ENCODE data around the gene SP4.
"Not testable (repeated sequence)": the region's sequence is repeated elsewhere in the genome, so short reads cannot be mapped to it uniquely, and the experiment has no call there.

The SP4 gene

DNA sequence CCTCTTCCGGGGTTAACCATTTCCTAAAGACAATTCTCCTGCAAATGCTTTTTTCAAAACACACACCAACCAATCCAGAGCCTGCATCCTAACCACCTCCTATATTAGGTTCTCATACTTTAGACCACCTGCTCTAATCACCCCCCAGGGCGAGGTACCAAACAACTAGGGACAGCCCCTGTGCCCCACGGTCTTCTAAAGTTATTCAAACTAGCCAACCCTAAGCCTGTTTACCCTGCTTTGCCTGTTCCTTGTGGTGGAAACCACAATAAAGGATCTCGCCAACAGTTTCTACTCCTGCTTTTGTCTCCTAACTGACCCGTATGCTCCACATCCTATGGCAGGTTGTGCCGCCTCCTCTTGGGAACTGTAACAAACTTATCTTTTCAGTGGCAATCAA lies 21.1 kb downstream of the SP4 start:
- no peak for DNase-seq

DNA sequence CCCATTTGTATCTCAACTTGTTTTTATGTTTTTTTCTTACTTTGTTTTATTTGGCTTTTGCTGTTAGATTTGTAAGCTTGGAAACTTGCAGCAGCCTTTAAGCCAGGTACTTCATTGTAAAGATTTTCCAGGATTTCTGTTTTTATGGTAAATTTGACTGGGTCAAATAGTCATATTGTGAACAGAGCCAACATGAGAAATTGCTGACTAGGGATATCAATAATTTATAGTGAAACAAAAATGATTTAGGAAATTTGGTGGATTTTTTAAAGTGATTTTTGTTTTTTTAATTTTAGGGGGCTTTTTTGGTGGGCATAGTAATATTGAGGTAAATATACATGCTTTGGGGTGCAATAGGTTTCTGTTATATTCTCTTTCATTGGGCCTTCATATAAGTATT lies 22.2 kb downstream of the SP4 start:
- DNase-seq, result no peak

DNA sequence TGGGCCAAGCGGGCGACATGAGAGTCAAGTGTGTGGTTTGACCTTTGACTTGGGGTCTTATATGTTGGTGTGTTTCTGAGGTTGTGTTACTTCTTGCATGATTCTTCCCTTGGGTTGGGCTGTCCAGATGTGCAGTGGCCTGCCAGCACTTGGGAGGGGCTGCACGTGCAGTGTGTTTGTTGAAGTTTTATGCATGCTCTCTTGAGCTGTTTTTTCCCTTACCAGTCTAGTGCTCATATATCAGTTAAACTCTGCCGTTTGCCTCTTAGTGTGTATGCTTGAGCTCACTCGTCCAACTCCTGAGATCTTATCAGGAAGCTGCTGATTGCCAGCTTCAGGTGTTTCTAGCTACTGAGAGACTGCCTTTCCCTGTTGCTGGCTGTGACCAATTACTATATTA lies 23.1 kb downstream of the SP4 start:
- DNase-seq, result no peak

DNA sequence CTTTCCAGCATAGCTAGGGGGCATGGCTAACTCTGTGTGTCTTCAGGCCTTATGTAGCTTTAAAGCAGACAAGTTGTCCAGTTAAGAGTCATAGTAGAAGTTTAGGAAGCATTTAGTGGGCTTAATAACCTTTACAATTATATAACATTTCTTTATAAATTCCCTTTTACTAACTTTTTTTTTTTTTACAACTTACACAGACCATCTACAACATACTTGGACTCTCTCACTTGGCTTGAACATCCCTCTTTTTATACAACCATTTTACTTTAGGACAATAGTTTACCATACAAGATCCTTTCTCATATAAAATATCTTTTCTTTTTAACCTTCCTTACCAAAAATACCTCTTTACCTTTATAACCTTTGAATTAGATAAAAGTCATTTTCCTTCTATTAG lies 26.3 kb downstream of the SP4 start:
- DNase-seq, result no peak

DNA sequence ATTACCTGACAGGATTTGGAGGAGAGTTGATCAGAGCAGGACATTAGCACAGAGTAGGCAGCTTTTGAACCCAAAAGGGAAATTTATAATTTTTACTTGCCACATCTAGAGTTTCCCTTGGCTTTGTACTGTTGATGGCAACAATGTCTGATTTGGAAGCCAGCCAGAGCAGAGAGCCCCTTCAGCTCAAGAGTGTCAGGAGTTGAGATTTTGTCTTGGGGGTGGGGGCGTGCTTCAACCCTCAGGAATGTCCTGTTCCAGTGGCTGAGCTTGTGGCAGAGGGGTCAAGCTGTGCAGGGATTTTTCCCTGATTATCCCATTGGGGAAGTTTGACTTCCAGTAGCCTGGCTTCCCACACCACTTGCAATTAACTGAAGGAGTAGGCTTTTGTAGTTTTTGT lies 27.0 kb downstream of the SP4 start:
- DNase-seq, result no peak

DNA sequence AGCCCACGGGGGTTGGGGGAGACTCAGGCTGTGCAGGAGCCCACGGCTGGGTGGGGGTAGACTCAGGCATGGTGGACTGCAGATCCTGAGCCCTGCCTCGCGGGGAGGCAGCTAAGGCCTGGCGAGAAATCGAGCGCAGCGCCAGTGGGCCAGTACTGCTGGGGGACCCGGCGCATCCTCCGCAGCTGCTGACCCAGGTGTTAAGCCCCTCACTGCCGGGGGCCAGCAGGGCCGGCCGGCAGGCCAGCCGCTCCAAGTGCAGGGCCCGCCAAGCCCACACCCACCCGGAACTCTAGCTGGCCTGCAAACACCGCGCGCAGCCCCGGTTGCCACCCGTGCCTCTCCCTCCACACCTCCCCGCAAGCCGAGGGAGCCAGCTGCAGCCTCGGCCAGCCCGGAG lies 33.4 kb downstream of the SP4 start:
- no peak for DNase-seq

DNA sequence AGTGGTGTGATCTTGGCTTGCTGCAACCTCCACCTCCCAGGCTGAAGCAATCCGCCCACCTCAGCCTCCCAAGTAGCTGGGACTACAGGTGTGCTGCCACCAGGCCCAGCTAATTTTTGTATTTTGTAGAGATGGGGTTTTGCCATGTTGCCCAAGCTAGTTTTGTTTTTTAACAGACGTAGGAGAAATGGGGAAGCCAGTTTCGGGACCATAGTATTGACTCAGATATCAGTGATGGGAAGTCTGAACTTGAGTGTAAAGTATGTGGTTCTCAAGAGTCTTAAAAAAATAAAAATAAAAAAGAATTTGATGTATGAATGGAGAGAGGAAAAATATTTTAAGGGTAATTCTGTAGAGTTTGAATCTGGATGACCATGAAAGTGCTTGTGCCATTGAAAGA lies 34.2 kb downstream of the SP4 start:
- no peak for DNase-seq

DNA sequence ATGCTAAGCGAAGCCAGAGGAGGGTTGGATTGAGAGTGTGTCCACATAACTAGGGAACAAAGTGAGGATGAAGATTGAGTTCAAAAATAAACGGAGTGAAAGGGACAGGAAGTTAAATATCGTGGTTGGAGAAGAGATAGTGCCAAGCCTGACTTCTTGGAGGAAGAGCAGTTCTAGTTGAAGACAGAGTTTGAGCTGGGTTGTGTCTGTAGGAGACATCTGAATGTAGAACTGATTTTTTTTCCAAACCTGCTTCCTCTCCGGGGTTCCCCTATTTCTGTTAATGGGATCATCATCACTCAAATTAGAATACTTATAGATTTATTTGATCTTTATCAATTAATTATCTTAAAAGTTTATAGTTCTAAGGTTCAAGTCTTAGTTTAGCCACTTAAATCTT lies 35.6 kb downstream of the SP4 start:
- no peak for DNase-seq

DNA sequence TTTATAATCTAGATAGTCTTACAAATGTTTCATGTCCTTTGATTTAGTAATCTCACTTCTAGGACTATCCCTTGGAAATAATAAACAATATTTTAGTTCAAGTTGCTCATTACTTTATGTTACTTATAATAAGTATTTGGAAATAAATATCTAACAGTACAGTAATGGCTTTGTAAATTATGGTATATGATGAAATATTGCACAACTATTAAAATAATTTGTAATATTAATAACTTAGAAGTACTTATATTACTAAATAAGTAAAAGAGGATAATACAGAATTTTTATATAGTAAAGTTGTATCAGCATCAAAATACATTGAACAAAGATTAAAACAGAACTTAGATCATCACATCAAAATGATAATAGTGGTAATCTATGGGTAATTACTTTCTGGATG lies 41.1 kb downstream of the SP4 start:
- no peak for DNase-seq

DNA sequence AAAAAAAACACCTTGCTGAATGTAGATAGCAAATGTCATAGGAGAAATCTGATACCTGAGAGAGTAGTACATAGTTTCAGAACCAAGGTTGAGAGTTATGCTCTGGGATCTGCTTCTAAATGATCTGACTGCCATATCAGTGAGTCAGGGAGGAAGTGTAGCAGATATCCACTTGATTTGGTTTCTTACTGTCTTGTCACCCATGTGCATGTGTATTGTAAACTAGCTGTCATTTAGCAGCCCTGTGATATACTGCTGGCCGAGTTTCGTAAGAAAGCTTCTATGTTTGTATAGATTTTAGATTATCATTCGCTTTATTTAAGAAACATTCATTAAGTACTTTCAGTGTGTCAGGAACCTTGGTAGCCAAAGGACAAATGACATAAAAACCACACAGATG lies 42.0 kb downstream of the SP4 start:
- no peak for DNase-seq

DNA sequence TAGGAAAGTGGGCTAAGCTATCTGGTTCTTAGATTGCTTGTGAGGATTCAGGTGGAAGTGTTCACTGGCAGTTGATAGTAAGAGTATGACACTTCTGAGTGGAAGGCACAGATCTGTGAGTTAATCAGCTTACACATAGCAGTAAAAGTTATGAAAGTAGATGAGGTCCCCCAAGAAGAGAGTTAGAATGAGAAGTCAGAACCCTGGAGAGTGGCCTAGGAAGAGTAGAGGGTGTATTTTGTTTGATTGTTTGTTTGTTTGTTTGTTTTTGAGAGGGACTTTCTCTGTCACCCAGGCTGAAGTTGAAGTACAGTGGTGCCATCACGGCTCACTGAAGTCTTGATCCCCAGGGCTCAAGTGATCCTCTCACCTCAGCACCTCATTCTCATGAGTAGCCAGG lies 44.1 kb downstream of the SP4 start:
- no peak for DNase-seq

DNA sequence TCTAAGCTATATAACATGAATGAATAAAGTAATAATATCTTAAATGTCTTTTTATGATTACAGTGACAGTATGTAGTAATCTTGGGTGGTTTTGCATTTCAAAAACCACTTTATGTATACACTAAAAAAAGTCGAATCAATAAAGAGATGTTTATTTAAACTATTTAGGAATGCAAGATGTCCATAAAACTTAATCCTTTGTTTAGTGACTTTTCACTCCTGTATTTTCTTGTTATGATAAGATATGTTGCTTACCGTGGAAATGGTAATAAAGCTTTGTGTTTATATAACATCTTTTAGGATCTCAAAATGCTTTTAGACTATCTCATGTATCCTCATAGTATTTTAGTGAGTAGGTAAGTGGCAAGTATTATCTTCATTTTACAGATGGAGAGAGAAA lies 48.5 kb downstream of the SP4 start:
- no peak for DNase-seq

DNA sequence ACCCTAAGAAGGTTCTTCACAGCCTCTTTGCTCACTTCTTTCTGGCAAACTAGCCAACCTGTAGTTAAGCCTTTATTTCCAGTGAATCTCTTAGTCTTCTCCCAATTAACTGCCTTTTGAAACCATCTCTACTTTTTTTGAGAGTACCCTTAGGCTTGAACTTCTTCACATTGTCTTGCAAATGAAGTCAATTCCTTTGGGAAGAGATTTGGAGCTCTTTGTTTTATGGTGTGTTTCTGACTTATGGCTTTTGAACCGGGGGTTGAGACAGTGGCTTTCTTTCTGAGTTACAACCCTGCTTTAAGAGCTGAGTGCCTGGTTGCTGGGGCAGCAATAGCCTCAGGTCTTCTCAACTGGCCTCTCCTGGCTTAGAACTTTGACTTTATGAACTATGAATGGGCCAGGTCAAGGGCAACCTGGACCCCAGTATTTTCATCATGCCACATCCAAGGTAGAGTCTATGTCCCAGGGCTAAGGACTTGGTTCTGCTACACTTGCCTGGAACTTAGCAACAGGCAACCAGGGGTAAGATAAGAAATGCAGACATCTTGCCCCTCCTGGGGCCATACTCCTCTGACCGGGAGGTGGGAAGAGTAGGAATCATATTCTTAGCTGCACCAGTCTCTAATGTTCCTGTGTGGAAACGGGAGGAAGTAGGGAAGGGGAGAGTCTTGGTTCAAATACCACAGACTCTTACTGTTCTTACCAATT lies 53.0 kb downstream of the SP4 start:
- DNase-seq, result no peak

DNA sequence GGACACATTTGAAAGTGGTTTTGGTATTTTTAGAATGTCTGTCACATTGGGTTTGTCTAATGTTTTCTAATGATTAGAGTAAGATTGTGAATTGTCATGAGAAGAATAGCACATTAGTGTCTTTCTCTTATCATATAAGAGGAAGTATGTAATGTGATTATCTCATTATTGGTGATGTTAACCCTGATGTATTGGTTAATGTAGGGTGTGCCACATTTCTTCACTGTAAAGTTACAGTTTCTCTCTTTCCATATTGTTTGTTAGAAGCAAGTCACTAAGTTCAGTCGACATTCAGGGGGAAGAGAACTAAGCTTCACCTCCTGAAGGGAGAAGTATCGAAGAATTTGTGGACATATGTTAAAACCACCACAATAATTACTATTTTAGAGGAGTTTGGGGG lies 58.6 kb downstream of the SP4 start:
- no peak for DNase-seq

DNA sequence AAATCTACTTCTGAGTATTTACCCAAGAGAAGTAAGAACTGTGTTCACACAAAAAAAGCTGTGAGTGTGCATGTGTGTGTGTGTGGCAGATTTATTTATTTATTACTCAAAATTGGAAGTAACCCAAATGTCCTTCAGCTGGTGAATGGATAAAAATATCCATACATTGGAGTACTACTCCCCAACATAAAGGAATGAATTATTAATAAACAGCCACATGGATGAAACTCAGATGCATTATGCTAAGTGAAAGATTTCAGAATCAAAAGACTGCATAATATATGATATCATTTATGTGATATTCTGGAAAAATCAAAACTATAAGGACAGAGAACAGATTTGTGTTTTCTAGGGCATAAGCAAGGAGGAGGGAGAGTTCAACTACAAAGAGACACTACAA lies 67.8 kb downstream of the SP4 start:
- no peak for DNase-seq

DNA sequence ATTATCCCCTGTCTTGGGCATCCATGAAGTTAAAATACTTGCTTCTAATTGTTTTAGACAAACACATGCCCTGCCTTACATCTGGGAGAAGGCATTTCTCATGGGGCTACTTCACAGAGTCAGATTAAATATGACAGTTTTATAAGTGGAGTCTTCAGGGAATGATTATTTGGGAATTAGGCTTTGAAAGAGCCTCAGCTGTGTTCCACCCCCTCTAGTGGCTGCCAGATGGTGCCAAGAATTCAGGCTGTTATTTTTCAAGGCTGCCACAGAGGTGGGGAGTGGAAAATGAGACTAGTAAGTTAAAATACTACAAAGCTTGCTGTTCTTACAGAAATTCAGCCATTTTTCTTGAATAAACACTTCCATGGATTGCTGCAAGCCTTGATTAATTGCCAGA lies 69.2 kb downstream of the SP4 start:
- DNase-seq, result no peak

DNA sequence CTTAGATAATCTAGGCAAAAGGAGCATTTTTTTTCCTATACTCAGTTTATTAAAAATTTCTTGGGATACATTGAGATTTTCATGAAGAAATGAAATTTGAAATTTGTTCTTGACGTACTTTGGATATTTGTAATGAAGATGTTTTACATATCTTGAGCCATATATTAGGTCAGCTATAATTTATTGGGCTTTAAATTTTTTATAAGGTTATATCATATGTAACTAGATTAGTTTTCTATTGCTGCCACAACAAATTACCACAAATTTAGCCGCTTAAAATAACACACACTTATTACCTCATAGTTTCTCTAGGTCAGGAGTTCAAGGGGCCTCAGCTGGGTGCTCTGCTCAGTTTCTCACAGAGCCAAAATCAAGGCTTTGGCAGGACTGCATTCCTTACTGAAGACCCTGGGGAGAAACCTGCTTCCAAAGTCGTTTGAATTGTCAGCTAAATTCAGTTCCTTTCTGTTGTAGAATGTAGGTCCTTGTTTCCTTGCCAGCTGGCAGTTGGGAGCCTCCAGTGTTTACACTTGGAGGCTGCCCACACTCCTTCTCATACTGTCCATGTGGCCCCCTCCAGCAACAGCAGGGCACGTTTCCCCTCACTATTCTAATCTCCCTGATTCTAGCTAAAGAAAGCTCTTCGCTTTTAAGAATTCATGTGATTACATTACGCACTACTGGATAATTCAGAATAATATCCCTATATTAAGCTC lies 72.4 kb downstream of the SP4 start:
- DNase-seq, result no peak

DNA sequence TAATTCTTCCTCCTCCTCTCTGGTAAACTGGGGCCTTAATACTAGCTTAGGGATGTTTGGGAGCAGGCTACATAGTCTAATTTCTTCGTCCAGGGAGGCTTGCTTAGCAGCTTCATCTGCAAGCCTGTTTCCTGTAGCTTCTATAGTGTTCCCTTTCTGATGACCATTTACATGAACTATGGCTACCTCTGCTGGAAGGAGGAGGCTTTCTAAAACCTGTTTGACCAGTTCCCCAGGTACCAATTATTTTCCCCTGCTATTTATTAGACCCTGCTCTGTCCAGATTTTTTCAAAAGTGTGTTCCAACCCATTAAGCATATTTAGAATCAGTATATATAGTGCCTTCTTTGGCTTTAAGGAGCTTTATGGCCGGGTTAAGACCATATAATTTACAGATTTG lies 76.1 kb downstream of the SP4 start:
- no peak for DNase-seq

DNA sequence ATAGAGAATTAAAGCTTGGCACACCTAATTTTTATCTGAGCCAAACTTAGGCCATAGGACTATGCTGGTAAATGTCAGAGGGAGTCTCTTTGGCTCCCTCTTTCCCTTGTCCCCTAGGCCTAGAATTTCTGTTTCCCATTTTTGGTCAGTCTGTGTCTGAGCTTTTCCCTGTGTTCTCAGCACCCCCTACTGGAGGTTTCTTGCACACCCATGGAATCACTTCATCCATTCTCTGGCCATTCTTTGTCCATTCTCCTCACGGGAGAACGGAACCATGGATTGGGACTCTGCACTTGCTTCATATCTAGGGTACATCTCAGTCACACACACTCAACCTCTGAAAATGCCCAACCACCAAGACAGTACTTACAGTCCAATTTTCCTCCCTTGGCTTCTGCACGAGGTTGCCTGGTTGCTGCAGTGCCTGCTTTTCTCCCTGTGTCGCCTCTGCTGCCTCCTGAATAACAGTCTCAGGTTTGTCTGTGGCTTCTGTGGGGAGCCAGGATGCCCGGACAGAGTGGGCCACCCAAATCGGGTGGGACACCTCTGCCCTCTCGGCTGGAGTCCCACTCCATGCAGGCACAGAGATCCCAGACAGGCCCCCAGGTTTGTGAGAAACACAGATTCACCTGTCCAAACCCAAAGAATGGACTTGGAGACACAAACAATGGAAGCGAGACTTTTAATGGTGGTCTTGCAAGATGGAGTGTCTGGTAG lies 79.9 kb downstream of the SP4 start:
- DNase-seq, result no peak

DNA sequence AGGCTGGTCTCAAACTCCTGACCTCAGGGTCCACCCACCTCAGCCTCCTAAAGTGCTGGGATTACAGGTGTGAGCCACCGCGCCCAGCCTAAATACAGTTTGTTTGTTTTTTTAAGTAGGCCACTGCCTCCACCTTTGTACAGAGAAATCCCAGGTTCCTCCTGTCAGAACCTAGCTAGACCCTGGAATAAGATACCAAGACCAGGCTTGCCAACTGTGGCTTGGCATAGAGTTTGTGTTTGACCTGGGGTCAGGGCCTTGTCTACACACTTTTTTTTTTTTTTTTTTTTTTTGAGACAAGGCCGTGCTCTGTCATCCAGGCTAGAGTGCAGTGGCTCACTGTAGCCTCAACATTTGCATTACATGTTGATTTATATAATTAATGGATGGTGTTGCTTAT lies 80.7 kb downstream of the SP4 start:
- no peak for DNase-seq

DNA sequence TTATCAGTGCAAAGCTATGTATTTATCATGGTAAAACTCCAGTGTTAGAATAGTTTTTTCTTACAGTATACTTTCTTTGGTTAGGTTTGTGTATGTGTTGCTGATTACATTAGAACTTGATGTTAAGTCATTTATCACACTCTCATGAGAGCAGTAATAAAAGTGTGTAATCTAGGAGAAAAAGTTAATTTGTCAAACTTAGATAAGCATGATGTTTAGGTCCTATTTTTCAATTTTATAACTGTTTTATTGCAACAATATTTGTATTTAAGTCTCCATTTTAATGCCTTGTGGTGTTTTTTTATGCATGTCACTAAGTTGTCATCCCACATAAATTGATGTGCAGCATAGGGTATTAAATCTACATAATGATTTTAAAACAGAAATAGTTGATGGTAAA lies 86.2 kb downstream of the SP4 start:
- no peak for DNase-seq

DNA sequence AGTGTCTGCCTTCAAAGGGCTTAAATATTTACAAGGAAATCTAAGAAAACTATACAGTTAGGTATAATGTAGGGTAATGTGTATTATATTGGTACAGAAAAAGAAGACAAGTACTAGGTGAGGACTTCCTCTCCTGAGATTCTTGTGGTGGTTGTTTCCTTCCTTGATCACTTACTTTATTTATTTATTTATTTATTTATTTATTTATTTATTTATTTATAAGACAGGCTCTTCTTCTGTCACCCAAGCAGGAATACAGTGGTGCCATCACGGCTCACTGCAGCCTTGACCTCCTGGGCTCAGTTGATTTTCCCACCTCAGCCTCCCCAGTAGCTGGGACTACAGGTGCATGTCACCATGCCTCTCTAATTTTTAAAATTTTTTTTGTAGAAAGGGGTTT lies 96.8 kb downstream of the SP4 start:
- no peak for DNase-seq

DNA sequence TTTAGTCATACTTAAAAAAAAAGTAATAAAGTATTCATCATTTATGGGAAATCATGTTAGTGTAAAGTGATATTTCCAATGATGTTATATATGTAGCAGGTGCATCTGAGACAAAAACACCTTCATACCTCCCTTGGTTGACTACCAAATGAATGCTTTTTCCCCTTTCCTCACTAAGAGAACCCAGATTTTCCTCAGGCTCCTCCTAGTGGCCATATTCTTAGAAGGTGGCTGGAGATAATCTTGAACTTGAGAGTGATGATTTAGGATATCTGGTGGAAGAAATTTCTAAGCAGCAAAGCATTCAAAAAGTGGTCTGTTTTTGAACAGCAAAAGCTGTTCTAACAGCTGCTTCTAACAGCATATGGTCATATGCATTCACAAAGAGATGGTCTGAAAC lies 98.1 kb downstream of the SP4 start:
- DNase-seq, result no peak

DNA sequence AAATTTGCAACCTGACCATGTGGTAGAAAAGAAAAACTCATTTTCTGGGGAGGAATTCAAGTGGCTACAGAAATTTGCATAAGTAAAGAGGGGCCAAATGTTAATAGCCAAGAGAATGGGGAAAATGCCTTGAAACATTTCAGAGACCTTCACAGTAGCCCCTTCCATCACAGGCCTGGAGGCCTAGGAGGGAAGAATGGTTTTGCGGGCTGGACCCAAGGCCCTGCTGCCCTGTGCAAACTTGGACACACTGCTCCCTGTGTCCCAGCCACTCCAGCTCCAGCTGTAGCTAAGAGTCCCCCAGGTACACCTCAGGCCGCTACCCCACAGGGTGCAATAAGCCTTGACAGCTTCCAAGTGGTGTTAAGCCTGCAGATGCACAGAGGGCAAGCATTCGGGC lies 98.6 kb downstream of the SP4 start:
- no peak for DNase-seq

DNA sequence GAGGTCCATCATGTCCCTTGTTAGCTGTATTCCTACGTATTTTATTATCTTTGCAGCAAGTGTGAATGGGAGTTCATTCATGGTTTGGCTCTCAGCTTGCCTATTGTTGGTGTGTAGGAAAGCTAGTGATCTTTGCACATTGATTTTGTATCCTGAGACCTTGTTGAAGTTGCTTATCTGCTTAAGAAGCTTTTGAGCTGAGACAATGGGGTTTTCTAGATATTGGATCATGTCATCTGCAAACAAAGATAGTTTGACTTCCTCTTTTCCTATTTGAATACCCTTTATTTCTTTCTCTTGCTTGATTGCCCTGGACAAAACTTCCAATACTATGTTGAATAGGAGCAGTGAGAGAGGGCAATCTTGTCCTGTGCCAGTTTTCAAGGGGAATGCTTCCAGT lies 104.6 kb downstream of the SP4 start:
- DNase-seq, result not testable (repeated sequence)

Measured in NCI-H1694 treated with DMSO at 0.1 percent for 48 hours (cell line).